GM21619 (cell line): Measurements from ENCODE around the gene TREM2.

Experiments used
- ATAC-seq: cut with Tn5 transposase; IDR thresholded peaks from one replicate; pipeline ENCODE4 v1.9.1; 2021; ENCODE audit not compliant: unreplicated experiment

The TREM2 gene

GRCh38 chr6:41184761-41185160 is 21.8 kb upstream of the TREM2 start:
- no peak for ATAC-seq

DNA sequence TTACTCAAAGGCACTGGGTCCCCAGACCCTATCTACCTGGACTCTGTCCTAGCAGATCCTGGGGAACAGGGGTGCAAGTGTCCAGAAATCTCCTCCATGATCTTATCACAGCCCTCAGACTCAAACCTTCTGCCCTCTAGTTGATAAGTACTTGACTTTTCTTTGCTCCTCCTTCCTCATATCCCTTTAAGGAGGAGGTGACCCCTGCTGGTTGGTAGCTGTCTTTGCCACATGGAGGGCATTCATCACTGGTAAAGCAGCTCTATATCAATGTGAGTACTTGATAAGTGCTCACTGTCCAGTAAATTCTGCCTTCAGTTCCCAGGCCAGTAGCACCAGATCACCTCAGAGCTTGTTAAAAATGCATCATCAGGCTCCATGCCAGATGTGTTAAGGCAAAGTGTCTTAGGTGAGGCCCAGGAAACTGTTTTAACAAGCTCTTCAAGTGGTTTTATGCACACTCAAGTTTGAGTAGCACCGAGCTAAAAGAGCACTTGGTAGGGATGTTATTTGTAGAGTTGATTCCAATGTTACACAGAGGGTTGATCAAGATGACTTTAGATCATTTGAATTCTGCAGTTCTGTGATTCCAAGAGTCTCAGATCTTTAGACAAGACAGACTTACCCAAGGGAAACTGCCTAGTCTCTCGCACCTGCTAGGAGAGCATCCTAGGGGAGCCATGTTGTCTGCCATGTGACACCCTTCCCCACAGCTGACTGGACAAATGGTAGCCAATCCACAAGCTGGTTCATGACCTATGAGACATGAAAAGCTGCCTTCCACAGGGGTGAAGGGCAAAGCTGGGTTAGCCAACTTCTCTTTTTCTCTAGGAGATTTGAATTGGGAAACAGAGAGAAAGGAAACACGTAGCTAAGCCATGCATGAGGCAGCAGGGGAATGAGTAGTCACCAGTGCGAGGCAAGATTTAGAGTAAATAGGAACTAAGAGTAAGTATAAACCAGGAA is 19.4 kb upstream of the TREM2 start:
- no peak for ATAC-seq

DNA sequence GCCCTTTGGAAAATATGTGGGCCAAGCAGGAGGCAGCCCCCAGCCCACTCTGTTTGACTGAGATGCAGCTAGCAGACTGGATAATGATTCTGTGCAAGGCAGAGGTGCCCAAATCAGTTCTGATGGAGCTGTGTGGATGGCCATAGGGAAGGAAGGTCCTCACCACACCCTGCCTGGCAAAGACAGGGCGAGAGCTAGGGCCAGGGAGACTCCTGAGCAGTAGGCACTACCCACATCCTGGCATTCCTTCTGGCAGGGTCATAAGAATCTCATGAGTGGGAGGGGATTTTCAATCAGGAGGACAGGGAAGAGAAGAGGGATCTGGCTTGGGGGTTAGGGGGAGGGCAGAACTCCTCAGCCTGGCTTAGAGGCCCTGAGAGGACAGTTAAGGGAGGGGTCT is 18.6 kb upstream of the TREM2 start:
- ATAC-seq: no peak

- no peak for ATAC-seq
These were observed 16.2 kb upstream of the TREM2 start for GRCh38 chr6:41179163-41179562.

DNA sequence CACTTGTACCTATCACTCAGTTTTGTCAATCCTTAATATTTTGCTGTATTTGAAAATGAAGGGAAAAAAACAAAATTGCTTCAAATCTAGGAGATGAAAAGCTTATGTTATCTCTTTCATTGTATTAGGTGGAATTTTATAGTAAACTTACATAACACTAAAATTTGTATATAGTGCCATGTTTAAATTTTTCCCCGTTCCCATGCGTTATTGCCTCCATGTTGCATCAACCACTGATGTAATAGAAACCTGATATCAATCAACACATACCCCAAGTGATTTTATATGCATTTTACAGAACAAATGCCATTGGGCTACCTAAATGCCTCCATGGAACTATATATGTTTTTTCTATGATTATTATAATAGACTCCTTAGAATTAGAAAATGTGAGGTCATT is 14.8 kb upstream of the TREM2 start:
- no peak for ATAC-seq

- ATAC-seq: no peak
These were observed 14.4 kb upstream of the TREM2 start for GRCh38 chr6:41177287-41177686.

- ATAC-seq: no peak
These were observed 13.3 kb upstream of the TREM2 start for GRCh38 chr6:41176189-41176588.

GRCh38 chr6:41175084-41175483 is 12.2 kb upstream of the TREM2 start:
- ATAC-seq: no peak

GRCh38 chr6:41174610-41175009 is 11.7 kb upstream of the TREM2 start:
- ATAC-seq: no peak

- ATAC-seq: no peak
These were observed 9.0 kb upstream of the TREM2 start for GRCh38 chr6:41171908-41172307.

DNA sequence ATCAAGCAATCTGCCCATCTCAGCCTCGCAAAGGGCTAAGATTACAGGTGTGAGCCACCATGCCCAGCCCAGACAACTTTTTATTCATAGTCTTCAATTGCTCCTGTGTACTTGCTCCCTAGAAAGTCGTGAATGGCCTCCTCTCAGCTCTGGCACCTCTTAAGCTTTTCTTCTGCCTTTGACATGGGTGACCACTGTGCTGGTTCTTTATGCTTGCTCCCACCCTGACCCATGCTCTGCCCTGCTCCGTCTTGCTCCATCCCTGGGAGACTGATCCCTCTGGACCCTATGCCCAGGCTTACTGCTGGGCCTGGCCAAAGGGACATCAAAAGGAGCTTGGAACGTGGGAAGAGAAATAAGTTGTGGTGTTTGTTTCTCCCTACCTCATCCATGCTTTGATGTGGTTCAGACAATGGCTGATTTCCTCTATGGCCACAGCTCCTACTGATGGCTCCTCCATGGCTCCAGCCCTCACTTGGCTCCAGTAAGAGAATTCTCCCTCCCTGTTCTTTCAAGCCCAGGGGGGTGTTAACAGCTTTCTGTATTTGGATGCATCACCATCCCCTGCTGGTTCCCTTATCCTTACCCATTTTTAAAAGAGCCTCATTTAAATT is 7.7 kb upstream of the TREM2 start:
- ATAC-seq: no peak

DNA sequence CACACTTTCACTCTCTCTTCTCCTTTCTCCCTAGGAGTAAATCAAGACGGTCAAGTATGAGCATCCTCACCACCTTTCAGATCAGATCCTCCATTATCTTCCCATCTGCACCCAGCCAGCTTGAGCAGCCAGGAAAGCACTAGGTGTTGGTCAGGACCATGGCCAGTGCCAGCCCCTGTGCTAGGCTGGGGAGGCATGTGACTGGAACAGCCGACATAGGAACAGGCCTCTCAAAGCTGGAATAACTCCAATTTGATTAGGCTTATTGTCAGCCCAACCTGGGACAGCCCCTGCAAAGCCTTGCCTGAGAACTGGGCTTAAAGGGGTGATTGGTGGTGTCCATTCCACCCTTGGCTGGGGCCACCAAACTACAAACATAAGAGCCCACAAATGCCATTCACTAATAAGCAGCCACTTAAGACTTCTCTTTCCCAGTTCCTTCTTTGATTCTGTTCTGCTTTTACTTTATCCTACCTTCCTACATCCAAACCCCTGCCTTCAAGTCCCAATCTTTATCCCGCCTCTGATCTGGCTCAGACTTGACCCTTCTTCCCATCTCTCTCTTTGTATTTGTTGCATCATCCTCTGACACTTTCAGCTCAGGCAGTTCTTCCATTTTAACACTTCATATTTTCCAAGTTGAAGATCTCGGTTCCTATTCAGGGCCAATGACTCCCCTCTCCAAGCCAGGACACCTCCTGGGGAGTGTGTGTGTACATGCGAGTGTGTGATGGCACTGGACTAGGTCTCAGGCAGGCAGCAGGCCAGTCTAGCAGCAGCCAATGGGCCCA is 4.5 kb upstream of the TREM2 start:
- ATAC-seq: no peak

- ATAC-seq: no peak
These were observed 1.7 kb upstream of the TREM2 start for GRCh38 chr6:41164551-41165120.

DNA sequence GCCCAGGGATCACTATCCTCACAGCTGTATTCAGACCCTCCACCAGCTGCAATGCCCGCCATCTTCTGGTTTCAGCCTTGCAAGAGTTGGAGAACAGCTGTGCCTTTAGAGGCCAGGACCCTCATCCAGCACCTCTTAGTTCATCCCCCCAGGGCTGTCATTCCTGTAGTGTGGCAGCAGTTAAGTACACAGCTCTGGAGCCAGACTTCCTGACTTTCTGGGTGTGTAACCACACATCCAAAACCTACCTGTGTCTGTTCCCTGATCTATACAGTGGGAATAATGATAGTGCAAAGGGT is 452 bp upstream of the TREM2 start:
- ATAC-seq: no peak

DNA sequence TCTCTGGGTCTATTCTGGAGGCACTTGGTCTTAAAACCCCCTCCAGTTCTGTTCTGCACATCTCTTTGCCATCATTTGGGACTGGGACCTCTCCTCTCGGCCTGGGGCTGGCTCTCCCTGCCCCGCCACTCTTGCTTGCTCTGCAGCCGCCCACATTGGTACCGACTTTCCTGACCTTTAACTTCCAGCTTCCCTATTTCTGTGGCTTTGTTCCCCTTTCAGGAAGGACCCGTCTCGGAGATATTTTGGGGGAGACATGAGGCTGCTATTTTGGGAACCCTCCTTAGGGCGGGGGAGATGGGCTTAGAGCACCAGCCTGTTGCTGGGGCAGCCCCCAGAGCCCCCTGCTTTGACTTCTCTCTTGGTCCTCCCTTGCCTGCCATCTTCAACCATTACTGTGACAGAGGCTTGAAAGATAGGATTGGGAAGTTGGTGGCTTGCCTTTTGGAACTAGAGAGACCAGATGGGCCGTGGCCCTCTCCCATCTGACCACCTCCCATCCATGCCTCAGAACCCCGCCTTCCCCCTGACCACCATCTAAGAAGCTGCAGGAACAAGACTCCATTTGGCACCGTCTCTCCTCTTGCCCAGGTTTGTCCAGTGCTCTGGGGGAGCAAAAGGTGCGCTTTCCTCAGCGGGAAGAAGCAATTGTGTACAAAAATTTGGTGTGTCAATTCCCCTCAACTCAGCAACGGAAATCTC is 914 bp downstream of the TREM2 start:
- ATAC-seq: no peak

GRCh38 chr6:41161380-41161779 is 1.5 kb downstream of the TREM2 start:
- ATAC-seq: no peak

DNA sequence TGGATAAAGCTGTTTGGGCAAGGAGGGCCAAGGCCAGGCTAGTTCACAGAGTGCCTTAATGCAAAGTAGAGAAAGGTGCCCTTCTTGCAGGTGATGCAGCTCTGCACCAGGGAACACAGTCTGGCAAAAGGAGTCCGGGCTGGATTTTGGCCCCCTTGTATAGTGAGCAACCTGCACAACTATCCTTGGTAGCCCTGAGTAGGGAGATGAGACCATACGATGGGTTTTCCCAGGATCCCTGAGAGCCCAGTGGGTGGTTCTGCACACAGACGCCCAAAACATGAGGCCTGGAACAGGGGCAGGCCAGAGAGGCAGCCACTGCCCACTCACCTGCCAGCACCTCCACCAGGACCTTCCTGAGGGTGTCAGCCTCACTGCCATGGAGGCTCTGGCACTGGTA is 2.0 kb downstream of the TREM2 start:
- no peak for ATAC-seq

DNA sequence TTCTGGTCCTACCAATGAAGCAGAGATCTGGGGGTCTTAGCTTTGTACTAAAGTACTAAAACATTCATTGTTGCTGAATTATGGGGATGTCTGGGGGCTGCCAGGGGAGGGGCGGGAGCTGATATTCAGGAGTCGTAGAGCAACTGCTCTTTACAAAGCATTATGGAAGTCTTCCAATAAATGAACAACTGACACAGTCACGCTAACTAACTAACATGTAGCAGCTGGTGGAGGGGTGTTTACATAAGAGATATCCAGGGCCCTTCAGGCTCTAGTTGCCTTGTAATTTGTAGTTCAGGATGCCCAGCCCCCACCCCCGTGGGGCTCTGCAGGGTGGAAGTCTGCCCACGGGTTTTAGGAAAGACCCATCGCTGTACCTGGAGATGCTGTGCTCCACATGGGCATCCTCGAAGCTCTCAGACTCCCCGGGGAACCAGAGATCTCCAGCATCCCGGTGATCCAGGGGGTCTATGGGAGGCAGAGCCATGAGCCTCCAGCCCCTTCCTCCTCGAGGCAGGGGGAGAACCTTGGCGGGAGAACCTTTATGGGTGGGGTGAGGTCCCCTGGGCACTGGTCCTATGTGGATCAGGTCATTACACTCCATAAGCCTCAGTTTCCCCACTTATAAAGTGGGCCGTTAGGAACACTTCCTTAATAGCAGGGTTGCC is 3.4 kb downstream of the TREM2 start:
- no peak for ATAC-seq

- no peak for ATAC-seq
These were observed 5.6 kb downstream of the TREM2 start for GRCh38 chr6:41157323-41157722.

- no peak for ATAC-seq
These were observed 6.1 kb downstream of the TREM2 start for GRCh38 chr6:41156771-41157170.
